ENCODE measurements around the gene NUDT22.
A peak's percentile ranks its signal among the peaks of the same experiment; 100 is the strongest.

NUDT22 gene

GRCh38 chr11:64232182-64232966 is 6.3 kb downstream of the NUDT22 start:
- H3K27me3 ChIP-seq: no peaks in the 10 kb centered on the region
- no peak for TF ChIP-seq CTCF (IDR thresholded peaks at IDR 0.05)
- intact Hi-C loops (cut with DNase I; ENCODE audit: low total_unique reads): no loop called here
- DNase-seq: no peak
- H3K27ac ChIP-seq: peak overlapping the region in 1 of 2 donors; percentile 93
- no peak overlapping the region for H3K4me3 ChIP-seq
- H3K4me1 ChIP-seq: peaks cover 7 to 64% (median 52%) of the 10 kb centered on the region in 4 donors
- H3K9me3 ChIP-seq: no peaks in the 10 kb centered on the region
- peaks cover 0 to 9% (median 7%) of the 10 kb centered on the region in 3 donors for H3K36me3 ChIP-seq

- no peak for DNase-seq
- intact Hi-C loops (cut with DNase I; ENCODE audit: low total_unique reads): no loop called here
- Histone ChIP-seq H3K4me3 (no peak overlapping the region), H3K9me3 (no peaks in the 10 kb centered on the region), H3K4me1 (peaks cover 7 to 59% (median 46%) of the 10 kb centered on the region in 4 donors), H3K36me3 (peaks cover under 1 to 15% (median 13%) of the 10 kb centered on the region in 3 donors), H3K27me3 (no peaks in the 10 kb centered on the region), H3K27ac (peak overlapping the region in 1 of 2 donors; percentile 93)
- no peak for TF ChIP-seq CTCF (IDR thresholded peaks at IDR 0.05)
Observed at GRCh38 chr11:64232967-64233315, 6.9 kb downstream of the NUDT22 start.

- H3K36me3 ChIP-seq: peaks cover 6 to 26% (median 16%) of the 10 kb centered on the region in 3 donors
- intact Hi-C loops (cut with DNase I; ENCODE audit: low total_unique reads): no loop called here
- H3K9me3 ChIP-seq: no peaks in the 10 kb centered on the region
- H3K27ac ChIP-seq: peak within 1 kb of the TSS; percentile 96 to 98
- H3K4me1 ChIP-seq: peaks cover 7 to 56% (median 45%) of the 10 kb centered on the region in 4 donors
- DNase-seq: peak; percentile 75 to 91
- no peak for TF ChIP-seq CTCF (IDR thresholded peaks at IDR 0.05)
- no peaks in the 10 kb centered on the region for H3K27me3 ChIP-seq
- H3K4me3 ChIP-seq: peak within 1 kb of the TSS; percentile 87 to 93
Observed at GRCh38 chr11:64233913-64234586, 8.0 kb downstream of the NUDT22 start, which contains the start of gene VEGFB. TSS of gene VEGFB (plus strand) at chr11:64234584. CDS start at chr11:64234834, 250 bp downstream.

- intact Hi-C loops (cut with DNase I; ENCODE audit: low total_unique reads): no loop called here
- DNase-seq: peak; percentile 53 to 87
- Histone ChIP-seq H3K27ac (peak overlapping the region; percentile 96 to 98), H3K9me3 (no peaks in the 10 kb centered on the region), H3K27me3 (no peaks in the 10 kb centered on the region), H3K4me1 (peaks cover 7 to 52% (median 38%) of the 10 kb centered on the region in 4 donors), H3K4me3 (peak overlapping the region; percentile 87 to 93), H3K36me3 (peaks cover 6 to 29% (median 16%) of the 10 kb centered on the region in 3 donors)
- TF ChIP-seq CTCF (IDR thresholded peaks at IDR 0.05): no peak
Observed at GRCh38 chr11:64234647-64235379, 8.7 kb downstream of the NUDT22 start.

- H3K4me1 ChIP-seq: peaks cover 7 to 57% (median 44%) of the 10 kb centered on the region in 4 donors
- peak overlapping the region; percentile 87 to 93 for H3K4me3 ChIP-seq
- DNase-seq: no peak
- intact Hi-C loops (cut with DNase I; ENCODE audit: low total_unique reads): no loop called here
- H3K27ac ChIP-seq: peak overlapping the region; percentile 96 to 98
- H3K27me3 ChIP-seq: no peaks in the 10 kb centered on the region
- TF ChIP-seq CTCF (IDR thresholded peaks at IDR 0.05): no peak
- no peaks in the 10 kb centered on the region for H3K9me3 ChIP-seq
- H3K36me3 ChIP-seq: peaks cover 6 to 29% (median 16%) of the 10 kb centered on the region in 3 donors
Observed at GRCh38 chr11:64235437-64236161, 9.5 kb downstream of the NUDT22 start.

Data from tibial artery (tissue), 4 donors.